NCI-H128 (cell line): ENCODE measurements around the gene ZNF275.
"Not testable (repeated sequence)": the region's sequence is repeated elsewhere in the genome, so short reads cannot be mapped to it uniquely, and the experiment has no call there.

Experiments used
- DNase-seq: peaks from one replicate; lab custom pipeline; 2025; ENCODE audit not compliant: unreplicated experiment; lab: John Stamatoyannopoulos, UW

The ZNF275 gene, protein sequence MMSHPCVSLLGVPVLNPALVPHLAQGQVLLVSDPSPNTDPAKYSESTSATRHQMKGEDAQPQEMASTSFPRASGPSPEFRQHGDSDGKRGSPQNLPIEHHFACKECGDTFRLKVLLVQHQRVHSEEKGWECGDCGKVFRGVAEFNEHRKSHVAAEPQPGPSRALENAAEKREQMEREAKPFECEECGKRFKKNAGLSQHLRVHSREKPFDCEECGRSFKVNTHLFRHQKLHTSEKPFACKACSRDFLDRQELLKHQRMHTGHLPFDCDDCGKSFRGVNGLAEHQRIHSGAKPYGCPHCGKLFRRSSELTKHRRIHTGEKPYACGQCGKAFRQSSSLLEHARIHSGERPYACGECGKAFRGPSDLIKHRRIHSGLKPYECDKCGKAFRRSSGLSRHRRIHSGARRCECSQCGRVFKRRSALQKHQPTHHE

GRCh38 chrX:153333821-153334653, at the start of gene ZNF275:
Gene ZNF275, plus strand, starts transcription at chrX:153334153. Its CDS starts 2,527 bp downstream, at chrX:153336680.
- DNase-seq, result peak; percentile 43

GRCh38 chrX:153285678-153286077, 48.3 kb upstream of the ZNF275 start:
- DNase-seq, result not testable (repeated sequence)

- not testable (repeated sequence) for DNase-seq
Observed at GRCh38 chrX:153288807-153289206, 45.1 kb upstream of the ZNF275 start.

DNA sequence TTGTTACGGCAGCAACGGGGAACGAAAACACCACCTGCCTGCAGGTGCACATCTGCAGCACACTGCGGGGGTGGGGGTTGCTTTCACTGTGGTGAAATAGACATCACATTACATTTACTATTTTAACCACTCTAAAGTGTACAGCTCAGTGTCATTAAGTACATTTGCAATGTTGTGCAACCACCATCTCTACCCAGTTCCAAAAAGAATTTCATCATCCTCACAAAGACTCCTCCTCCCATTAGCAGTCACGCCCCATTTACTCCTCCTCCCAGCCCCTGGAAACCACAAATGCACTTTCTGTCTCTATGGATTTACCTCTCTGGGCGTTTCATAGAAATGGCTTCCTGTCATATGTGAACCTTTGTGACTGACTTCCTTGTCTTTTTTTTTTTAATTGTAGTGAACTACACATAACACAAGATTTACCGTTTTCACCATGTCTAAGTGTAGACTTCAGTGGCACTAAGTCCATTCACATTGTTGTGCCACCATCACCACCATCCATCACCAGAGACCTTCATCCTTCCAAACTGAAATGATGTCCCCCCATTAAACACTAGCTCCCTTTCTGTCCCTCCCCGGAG, 40.4 kb upstream of the ZNF275 start:
- not testable (repeated sequence) for DNase-seq

DNA sequence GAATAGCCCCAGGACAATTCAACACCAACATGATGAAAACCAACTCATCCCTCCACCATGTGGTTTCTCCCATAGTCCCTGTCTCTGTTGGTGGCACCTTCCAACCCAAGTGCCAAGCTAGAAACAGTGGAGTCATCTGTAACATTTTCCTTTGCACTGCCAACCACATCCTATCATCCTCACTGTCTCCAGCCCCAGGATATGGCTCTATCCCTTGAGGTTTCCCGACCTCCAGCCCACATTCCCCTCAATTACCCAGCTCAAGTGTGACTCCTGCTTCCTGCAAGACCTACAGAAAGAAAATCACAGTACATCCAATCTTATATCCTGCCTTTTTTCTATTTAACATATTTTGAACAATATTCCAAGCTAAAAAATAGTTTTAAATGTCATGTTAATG, 36.6 kb upstream of the ZNF275 start:
- DNase-seq, result no peak

DNA sequence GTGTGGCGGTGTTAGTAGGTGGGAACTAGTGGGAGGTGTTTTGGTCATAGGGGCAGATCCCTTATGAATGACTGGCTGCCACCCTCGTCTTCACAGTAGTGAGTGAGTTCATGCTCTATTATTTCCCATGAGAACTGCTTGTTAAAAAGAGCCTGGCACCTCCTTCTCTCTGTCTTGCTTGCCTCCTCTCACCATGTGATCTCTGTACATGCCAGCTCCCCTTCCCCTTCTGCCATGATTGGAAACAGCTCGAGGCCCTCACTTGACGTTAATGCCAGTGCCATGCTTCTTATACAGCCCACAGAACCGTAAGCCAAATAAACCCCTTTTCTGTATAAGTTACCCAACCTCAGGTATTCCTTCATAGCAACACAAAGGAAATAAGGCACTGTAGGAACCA, 34.1 kb upstream of the ZNF275 start:
- no peak for DNase-seq

DNA sequence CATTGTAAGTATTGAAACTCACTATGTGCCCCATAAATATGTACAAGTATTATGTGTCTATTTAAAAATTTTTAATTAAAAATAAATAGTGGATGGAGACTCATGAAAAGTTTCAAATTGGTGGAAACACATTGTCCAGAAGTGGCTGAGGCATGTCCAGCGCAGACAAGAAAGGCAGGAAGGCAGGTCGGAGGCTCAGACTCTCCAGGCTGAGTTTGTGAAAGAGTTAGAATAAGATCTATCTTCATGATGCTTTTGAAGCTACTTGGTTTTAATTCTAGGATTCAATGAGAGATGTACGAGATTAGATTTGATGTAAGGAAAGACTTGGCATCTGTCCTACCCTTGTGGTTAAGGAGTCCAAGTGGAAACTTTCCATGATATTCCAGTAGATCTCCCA, 32.2 kb upstream of the ZNF275 start:
- DNase-seq, result no peak

DNA sequence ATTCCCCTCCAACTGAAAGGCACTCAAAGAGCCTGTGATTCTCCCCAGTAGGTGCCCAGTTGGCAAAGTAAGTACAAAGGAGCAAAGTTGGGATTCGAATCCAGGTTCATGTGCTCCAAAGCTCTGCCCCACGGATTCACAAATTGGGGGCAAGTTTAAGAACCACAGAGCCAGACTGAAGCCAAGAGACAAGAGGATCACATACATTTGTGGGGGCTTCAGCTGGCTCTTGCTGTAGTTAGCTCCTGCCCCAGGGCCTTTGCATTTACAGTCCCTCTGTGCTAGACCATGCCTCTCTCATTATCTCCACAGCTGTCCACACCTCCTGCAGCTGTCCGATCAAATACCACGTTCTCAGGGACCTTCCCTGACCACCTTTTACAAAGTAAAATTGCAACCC, 31.2 kb upstream of the ZNF275 start:
- no peak for DNase-seq

- DNase-seq, result no peak
Observed at GRCh38 chrX:153303276-153304262, 30.4 kb upstream of the ZNF275 start.

DNA sequence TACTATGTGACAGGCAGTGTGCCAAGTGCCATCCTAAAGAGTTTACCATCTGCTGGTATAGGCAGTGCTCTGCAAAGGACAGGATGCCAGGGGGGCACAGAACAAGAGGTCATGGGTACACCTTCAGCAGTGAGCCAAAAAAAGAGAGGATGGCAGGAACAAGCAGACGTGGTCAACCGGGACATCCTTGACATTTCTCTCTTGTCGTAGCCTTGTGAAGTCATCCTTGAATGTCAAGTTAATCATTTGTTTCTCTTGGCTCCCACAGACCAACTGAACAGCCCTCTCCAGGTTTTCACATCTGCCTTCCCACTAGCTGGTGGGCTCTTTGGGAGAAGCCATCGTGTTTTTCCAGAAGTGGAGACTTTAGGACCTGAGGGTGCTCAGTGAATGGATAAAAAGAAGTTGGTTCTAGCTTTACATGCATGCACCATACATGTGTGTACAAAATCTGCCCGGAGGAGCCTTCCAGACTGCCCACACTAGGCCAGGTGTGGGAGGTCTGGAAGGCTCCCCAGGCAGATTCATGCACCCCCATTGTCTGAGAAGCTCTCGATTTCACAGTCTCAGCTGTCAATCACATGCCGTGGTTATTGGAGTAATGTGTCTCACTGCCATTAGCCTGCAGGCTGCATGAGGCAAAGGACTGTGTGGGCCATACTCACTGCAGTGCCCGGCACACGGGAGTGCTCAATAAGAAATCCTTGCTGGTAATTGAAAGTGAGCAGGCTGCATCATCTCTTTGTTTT, 28.8 kb upstream of the ZNF275 start:
- DNase-seq, result no peak

DNA sequence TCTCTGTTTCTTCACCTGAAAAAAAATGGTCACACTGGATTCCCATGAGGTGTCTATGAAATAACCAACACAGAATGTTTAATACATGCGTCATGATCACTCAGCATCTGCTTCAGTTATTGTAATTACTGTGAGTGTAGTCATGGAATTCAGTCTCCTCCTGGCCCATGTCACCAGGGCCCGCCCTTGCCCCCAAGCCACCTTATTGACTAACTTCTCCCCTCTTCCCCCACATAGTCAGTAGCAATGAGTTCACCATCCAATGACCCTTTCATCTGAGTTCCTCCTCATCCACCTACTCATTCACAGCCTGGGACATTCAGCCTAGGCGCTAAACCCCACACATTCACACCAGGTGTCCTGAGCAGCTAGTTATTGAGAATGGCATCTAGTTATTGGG, 28.0 kb upstream of the ZNF275 start:
- DNase-seq, result no peak

GRCh38 chrX:153306527-153307115, 27.3 kb upstream of the ZNF275 start:
- no peak for DNase-seq

DNA sequence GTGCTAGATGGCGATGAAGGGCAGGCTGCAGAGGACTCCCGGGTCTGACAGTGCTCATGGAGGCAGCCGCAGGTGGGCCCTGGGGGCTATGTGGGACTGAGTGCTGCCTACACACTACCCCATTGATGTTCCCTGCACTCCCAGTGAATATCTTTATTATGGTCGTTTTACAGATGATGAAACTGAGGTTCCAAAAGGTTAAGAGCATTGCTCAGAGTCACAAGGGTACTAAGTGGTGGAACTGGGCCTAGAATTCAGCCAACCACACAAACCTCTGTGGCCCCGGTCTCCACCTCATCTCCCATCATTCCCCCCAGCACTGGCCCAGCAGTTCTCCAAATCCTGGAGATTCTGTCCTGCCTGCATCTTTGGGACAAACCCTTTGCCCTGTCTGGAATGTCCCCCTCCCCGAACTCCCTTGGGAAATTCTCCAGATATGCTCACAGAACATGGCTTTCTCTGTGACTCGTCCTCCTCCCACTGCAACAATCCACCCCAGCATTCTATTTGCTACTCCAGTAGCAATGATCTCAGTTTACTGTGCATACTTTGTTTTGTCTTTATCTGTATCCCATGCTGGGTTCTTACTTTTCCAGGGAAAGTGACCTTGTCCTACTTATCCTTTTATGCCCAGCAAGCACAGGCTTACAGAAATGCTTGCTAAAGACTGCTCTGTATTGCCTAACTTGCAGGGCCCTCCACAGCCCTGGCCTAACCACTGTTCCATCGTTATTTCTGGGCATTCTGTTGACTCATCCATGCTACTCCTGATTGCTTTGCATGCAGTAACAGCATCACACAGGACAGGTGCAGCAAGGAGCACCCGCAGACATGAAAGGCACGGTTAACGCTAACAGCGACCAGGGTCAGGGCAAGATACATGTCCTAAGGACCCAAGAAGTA, 26.4 kb upstream of the ZNF275 start:
- no peak for DNase-seq

DNA sequence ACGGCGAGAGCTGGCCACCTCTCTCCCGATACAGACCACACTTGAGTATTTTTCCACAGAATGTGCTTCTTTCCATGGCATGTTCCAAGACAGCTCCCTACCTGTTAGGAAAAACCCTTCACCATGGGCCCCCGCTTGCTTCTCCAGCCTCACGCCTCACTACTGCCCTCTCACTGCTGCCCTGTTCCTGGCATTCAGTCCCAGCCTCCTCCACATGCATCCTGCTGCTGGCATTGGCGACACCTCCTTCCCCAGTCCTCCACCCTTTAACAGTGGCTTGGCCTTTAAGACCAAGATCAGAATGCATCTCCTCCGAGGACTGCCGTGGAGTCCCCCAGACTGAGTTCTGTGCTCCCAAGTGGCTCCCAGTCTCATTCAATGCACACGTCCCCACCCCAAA, 23.1 kb upstream of the ZNF275 start:
- no peak for DNase-seq

GRCh38 chrX:153312041-153312440, 21.9 kb upstream of the ZNF275 start:
- DNase-seq, result no peak

DNA sequence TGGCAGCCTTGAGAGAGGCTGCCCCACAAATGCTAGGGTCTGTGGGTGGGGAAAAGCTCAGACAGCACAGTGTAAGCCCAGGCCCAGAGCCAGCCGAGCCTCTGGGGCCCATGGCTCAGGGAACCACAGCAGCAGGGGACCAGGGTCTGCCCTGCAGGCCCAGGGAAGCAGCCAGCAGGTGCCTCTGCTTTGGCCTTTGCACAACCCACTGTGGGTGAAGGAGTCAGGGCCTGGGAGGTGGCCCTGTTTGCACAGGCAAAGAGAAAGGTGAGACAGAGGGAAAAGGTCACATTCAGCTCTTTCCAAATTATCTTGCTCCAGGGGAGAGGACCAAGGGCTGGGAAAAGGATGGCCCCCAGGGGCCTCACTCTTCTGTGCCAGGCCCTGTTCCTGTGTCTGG, 21.1 kb upstream of the ZNF275 start:
- no peak for DNase-seq

- no peak for DNase-seq
Observed at GRCh38 chrX:153317306-153317705, 16.6 kb upstream of the ZNF275 start.

DNA sequence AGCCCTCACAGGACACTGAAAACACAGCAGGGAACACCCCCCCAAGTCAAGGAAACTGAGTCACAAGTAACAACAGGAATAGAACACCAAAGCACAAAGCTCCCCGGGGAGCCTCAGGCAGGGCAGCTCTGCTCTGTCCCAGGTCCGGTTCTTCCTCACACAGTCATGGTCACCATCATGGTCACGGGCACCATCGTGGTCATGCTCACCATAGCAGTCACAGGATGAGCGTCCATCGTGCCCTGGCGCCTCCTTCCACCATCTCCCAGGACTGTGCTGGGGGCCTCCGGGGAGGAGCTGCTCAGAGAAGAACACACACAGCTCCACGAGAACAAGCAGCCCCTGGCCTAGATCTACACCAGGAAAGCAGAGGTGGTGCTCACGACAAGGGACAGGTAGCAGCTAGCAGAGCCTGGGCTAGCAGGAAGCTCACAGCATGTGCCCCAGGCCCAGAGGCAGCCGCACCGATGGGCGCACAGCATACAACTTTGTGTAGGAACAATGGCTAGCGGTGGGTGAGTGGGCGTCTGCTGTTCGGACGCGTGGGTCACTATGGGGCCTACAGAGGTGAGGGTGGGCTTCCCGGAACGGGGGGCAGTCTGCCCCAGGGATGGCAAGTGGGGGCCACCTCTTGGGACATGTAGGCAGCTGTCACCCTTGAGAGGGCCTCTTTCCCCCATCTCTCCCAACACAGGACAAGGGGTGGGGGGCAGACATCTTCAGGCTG, 15.8 kb upstream of the ZNF275 start:
- no peak for DNase-seq
